GM23248 (cell line): ENCODE results near the gene MBP. TPM values are rescaled to one million over a fixed set of nuclear protein-coding genes. Genes with fewer than 3 reads are reported as not detected.
"Not testable (repeated sequence)": the region's sequence is repeated elsewhere in the genome, so short reads cannot be mapped to it uniquely, and the experiment has no call there.

Experiments
- DNase-seq: peaks from one replicate; pipeline ENCODE4 v3.0.0-alpha.2; 2015
- H2AFZ ChIP-seq: fragments of 200-600 bp; sonication (generic); 2 replicates; pipeline ENCODE4 v1.6.1; 2016; ENCODE audit warnings: antibody characterized with exemption
- H3F3A ChIP-seq: fragments of 200-600 bp; sonication (generic); 2 replicates; pipeline ENCODE4 v1.6.1; 2016; ENCODE audit warnings: mild to moderate bottlenecking, antibody characterized with exemption, mixed run types; ENCODE audit not compliant: insufficient read depth
- H3K27ac ChIP-seq: fragments of 200-600 bp; sonication (generic); 2 replicates; pipeline ENCODE4 v1.5.1; 2016; ENCODE audit warnings: mild to moderate bottlenecking
- H3K27me3 ChIP-seq: fragments of 200-600 bp; sonication (generic); replicated peaks from 2 replicates; pipeline ENCODE4 v1.6.1; 2016; ENCODE audit warnings: mild to moderate bottlenecking; ENCODE audit not compliant: insufficient read depth
- H3K36me3 ChIP-seq: fragments of 200-600 bp; sonication (generic); 2 replicates; pipeline ENCODE4 v1.6.1; 2016; ENCODE audit warnings: low read depth, mild to moderate bottlenecking
- H3K4me1 ChIP-seq: fragments of 200-600 bp; sonication (generic); 2 replicates; pipeline ENCODE4 v1.6.1; 2016; ENCODE audit warnings: mild to moderate bottlenecking; ENCODE audit not compliant: insufficient read depth
- H3K4me2 ChIP-seq: fragments of 200-600 bp; sonication (generic); one replicate; pipeline ENCODE4 v1.6.1; 2016; ENCODE audit warnings: mild to moderate bottlenecking; ENCODE audit not compliant: unreplicated experiment
- H3K4me3 ChIP-seq: fragments of 200-600 bp; sonication (generic); 2 replicates; pipeline ENCODE4 v1.5.1; 2016; ENCODE audit warnings: mild to moderate bottlenecking
- H3K79me2 ChIP-seq: fragments of 200-600 bp; sonication (generic); 2 replicates; pipeline ENCODE4 v1.6.1; 2016; ENCODE audit warnings: mild to moderate bottlenecking; ENCODE audit not compliant: insufficient read depth
- H3K9ac ChIP-seq: fragments of 200-600 bp; sonication (generic); 2 replicates; pipeline ENCODE4 v1.6.1; 2016; ENCODE audit warnings: mild to moderate bottlenecking
- H3K9me2 ChIP-seq: fragments of 200-600 bp; sonication (generic); 2 replicates; pipeline ENCODE4 v1.6.1; 2016; ENCODE audit warnings: mixed run types, mild to moderate bottlenecking, moderate library complexity; ENCODE audit not compliant: insufficient read depth
- H3K9me3 ChIP-seq: fragments of 200-600 bp; sonication (generic); one replicate; pipeline ENCODE4 v1.6.1; 2017; ENCODE audit warnings: low read depth
- H4K20me1 ChIP-seq: fragments of 200-600 bp; sonication (generic); 2 replicates; pipeline ENCODE4 v1.6.0; 2016; ENCODE audit not compliant: insufficient read depth
- EZH2 ChIP-seq: fragments of 200-600 bp; sonication (generic); IDR thresholded peaks from 2 replicates; pipeline ENCODE4 v1.6.1; 2018; ENCODE audit warnings: antibody characterized with exemption, mild to moderate bottlenecking; ENCODE audit not compliant: insufficient read depth, poor library complexity, severe bottlenecking
- EZH2phosphoT487 ChIP-seq: fragments of 200-600 bp; sonication (generic); IDR thresholded peaks from 2 replicates; pipeline ENCODE4 v1.6.1; 2018; ENCODE audit warnings: antibody characterized with exemption, moderate library complexity, mild to moderate bottlenecking, low read depth; ENCODE audit not compliant: insufficient read depth
- WGBS, 2 experiments: methylation state at CpG; one replicate each; pipeline ENCODE4 v1.1.6; 2015 to 2017; ENCODE audit warnings: low lambda C conversion rate in 2 of 2, low coverage in 1 of 2; ENCODE audit errors: missing lambda C conversion rate in 2 of 2; 5-methylcytosine and 5-hydroxymethylcytosine counted together
- in situ Hi-C: fragments of 300-500 bp; cut with MboI; formaldehyde crosslinking; loops from 2 replicates; pipeline ENCODE4 v1.15.0; 2020
- polyA plus RNA-seq: library from polyadenylated mRNA; unstranded; fragments of >200 nt; fragmentation: Nextera tagmentation; extraction: Ambion mirVana; gene quantifications from 2 replicates; pipeline ENCODE4 v1.2.1, GENCODE V29; 2016
- total RNA-seq: library from RNA; depleted of rRNA; stranded (reverse); fragments of >200 nt; shearing (Covaris generic); gene quantifications from 2 replicates; pipeline ENCODE4 v1.2.3, GENCODE V29; 2014

Gene MBP
- total and polyA plus RNA-seq, 2 experiments from 2014 or later, result 2.2 to 2.9 TPM

GRCh38 chr18:77019641-77020040, 112.9 kb downstream of the MBP start:
- no peaks in the 10 kb centered on the region for H3K4me1 ChIP-seq
- no peak overlapping the region for H2AFZ ChIP-seq
- H3F3A ChIP-seq, result no peaks in the 10 kb centered on the region
- in situ Hi-C loops, result no loop called here
- no peaks in the 10 kb centered on the region for H3K79me2 ChIP-seq
- H4K20me1 ChIP-seq, result no peaks in the 10 kb centered on the region
- no peak overlapping the region for H3K9ac ChIP-seq
- no peak for DNase-seq
- no peaks in the 10 kb centered on the region for H3K9me2 ChIP-seq
- no peak for TF ChIP-seq EZH2
- no peak for TF ChIP-seq EZH2phosphoT487
- no peaks in the 10 kb centered on the region; the same call in none of the 2 replicates for H3K27me3 ChIP-seq
- no peak overlapping the region for H3K27ac ChIP-seq
- no peak overlapping the region for H3K4me3 ChIP-seq
- H3K4me2 ChIP-seq, result no peak overlapping the region
- no peaks in the 10 kb centered on the region for H3K36me3 ChIP-seq
- no peaks in the 10 kb centered on the region for H3K9me3 ChIP-seq
- 70 to 75% methylated on average over 9 of the region's 9 CpGs for WGBS, 2 experiments

GRCh38 chr18:77018650-77019049, 113.9 kb downstream of the MBP start:
- in situ Hi-C loops, H3K4me2 ChIP-seq, H3K4me1 ChIP-seq, H4K20me1 ChIP-seq, H3K9ac ChIP-seq, H3K27me3 ChIP-seq, H3K9me2 ChIP-seq, DNase-seq, H2AFZ ChIP-seq, H3K36me3 ChIP-seq, H3K4me3 ChIP-seq, H3K9me3 ChIP-seq, H3F3A ChIP-seq, H3K27ac ChIP-seq, H3K79me2 ChIP-seq: not testable (repeated sequence)

GRCh38 chr18:77017355-77017754, 115.2 kb downstream of the MBP start:
- H3K9me3 ChIP-seq, result no peaks in the 10 kb centered on the region
- in situ Hi-C loops, result no loop called here
- H3K4me1 ChIP-seq, result no peaks in the 10 kb centered on the region
- H3K4me2 ChIP-seq, result no peak overlapping the region
- no peak for TF ChIP-seq EZH2
- TF ChIP-seq EZH2phosphoT487, result no peak
- 13 to 19% methylated on average over 6 of the region's 6 CpGs for WGBS, 2 experiments
- H3F3A ChIP-seq, result no peaks in the 10 kb centered on the region
- H3K36me3 ChIP-seq, result no peaks in the 10 kb centered on the region
- no peak overlapping the region for H3K4me3 ChIP-seq
- H3K27ac ChIP-seq, result no peak overlapping the region
- no peaks in the 10 kb centered on the region for H3K79me2 ChIP-seq
- H3K9me2 ChIP-seq, result no peaks in the 10 kb centered on the region
- no peak overlapping the region for H2AFZ ChIP-seq
- H3K27me3 ChIP-seq, result no peaks in the 10 kb centered on the region; the same call in none of the 2 replicates
- H3K9ac ChIP-seq, result no peak overlapping the region
- DNase-seq, result peak; percentile 11
- H4K20me1 ChIP-seq, result no peaks in the 10 kb centered on the region

- Histone ChIP-seq H3K4me3 (no peak overlapping the region), H3F3A (no peaks in the 10 kb centered on the region), H2AFZ (no peak overlapping the region), H3K27ac (no peak overlapping the region), H3K79me2 (no peaks in the 10 kb centered on the region), H3K27me3 (no peaks in the 10 kb centered on the region; the same call in none of the 2 replicates), H4K20me1 (no peaks in the 10 kb centered on the region), H3K36me3 (no peaks in the 10 kb centered on the region), H3K9ac (no peak overlapping the region), H3K4me1 (no peaks in the 10 kb centered on the region), H3K9me3 (no peaks in the 10 kb centered on the region), H3K4me2 (no peak overlapping the region), H3K9me2 (no peaks in the 10 kb centered on the region)
- no peak for DNase-seq
- in situ Hi-C loops, result no loop called here
- TF ChIP-seq EZH2 (no peak), EZH2phosphoT487 (no peak)
- WGBS, 2 experiments, result 87 to 88% methylated on average over 16 of the region's 16 CpGs
These were observed 115.6 kb downstream of the MBP start for GRCh38 chr18:77016936-77017335.
